Gastroesophageal sphincter (tissue), 4 donors: ENCODE data around the gene CPA5. TPM values are rescaled to one million over a fixed set of nuclear protein-coding genes. Genes with fewer than 3 reads are reported as not detected.
"Not testable (repeated sequence)": the region's sequence is repeated elsewhere in the genome, so short reads cannot be mapped to it uniquely, and the experiment has no call there.

Experiments used
- ATAC-seq: fragments of 150-250 bp; one replicate; pipeline ENCODE4 v1.9.1; 2016; ENCODE audit warnings: mild to moderate bottlenecking, moderate library complexity
- H3K27ac ChIP-seq, 4 donors: fragments of 200-600 bp; sonication (generic) in 3 of 4; 1 replicate in 3 of 4; 2 replicates in 1 of 4; pipeline ENCODE4 v1.5.1; 2016 to 2019
- H3K27me3 ChIP-seq: fragments of 200-600 bp; sonication (generic); one replicate; pipeline ENCODE4 v1.5.1; 2019
- H3K36me3 ChIP-seq, 2 donors: fragments of 200-600 bp; sonication (generic); one replicate each; pipeline ENCODE4 v1.5.1; 2019; ENCODE audit warnings: control low read depth in 1 of 2
- H3K4me1 ChIP-seq, 3 donors: fragments of 200-600 bp; sonication (generic); 1 replicate in 2 of 3; 2 replicates in 1 of 3; pipeline ENCODE4 v1.5.1; 2016 to 2019; ENCODE audit warnings: control low read depth in 2 of 3
- H3K4me3 ChIP-seq, 2 donors: fragments of 200-600 bp; sonication (generic); one replicate each; pipeline ENCODE4 v1.5.1; 2019; ENCODE audit warnings: mild to moderate bottlenecking in 1 of 2, moderate library complexity in 1 of 2
- H3K9me3 ChIP-seq, 3 donors: fragments of 200-600 bp; sonication (generic); one replicate each; pipeline ENCODE4 v1.5.1; 2017 to 2019; ENCODE audit warnings: control low read depth in 2 of 3
- CTCF ChIP-seq, 4 experiments: fragments of 200-600 bp in 2 of 4; fragments of 450-650 bp in 2 of 4; sonication (generic) in 1 of 4; IDR thresholded peaks; one replicate each; pipeline ENCODE4 v1.5.1; 2017 to 2019; ENCODE audit warnings: antibody characterized with exemption in 4 of 4, mild to moderate bottlenecking in 2 of 4, moderate library complexity in 2 of 4
- EP300 ChIP-seq: sonication (generic); formaldehyde crosslinking; IDR thresholded peaks from one replicate; pipeline ENCODE4 v1.6.1; 2017; ENCODE audit warnings: antibody characterized with exemption, mild to moderate bottlenecking
- POLR2A ChIP-seq, 2 donors: fragments of 450-650 bp; IDR thresholded peaks; one replicate each; pipeline ENCODE4 v1.6.1; 2017; ENCODE audit warnings: antibody characterized with exemption in 2 of 2, mild to moderate bottlenecking in 2 of 2, moderate library complexity in 1 of 2
- POLR2AphosphoS5 ChIP-seq: sonication (generic); formaldehyde crosslinking; IDR thresholded peaks from one replicate; pipeline ENCODE4 v1.6.1; 2017; ENCODE audit warnings: antibody characterized with exemption
- WGBS, 2 donors: methylation state at CpG; one replicate each; pipeline ENCODE4 v1.1.5; 2018; ENCODE audit warnings: low coverage in 1 of 2; 5-methylcytosine and 5-hydroxymethylcytosine counted together
- total RNA-seq, 4 donors: library from RNA; depleted of rRNA; stranded (reverse); fragments of >200 nt; gene quantifications; one replicate each; pipeline ENCODE4 v1.1.0, GENCODE V29; 2016

The CPA5 gene
- total RNA-seq, 4 donors from 2014 or later = not detected

- 86 to 100% methylated on average over 1 of the region's 1 CpG for WGBS, 2 donors
- H3K27me3 ChIP-seq = no peaks in the 10 kb centered on the region
- H3K4me1 ChIP-seq = no peaks in the 10 kb centered on the region
- no peak for ATAC-seq
- H3K9me3 ChIP-seq = no peaks in the 10 kb centered on the region
- TF ChIP-seq POLR2A (IDR thresholded peaks at IDR 0.05) = no peak
- no peak for TF ChIP-seq CTCF (IDR thresholded peaks at IDR 0.05)
- no peak for TF ChIP-seq POLR2AphosphoS5
- TF ChIP-seq EP300 = no peak
- H3K36me3 ChIP-seq = no peaks in the 10 kb centered on the region
- no peak overlapping the region for H3K27ac ChIP-seq
- H3K4me3 ChIP-seq = no peak overlapping the region
Measured at GRCh38 chr7:130319541-130319940, 25.1 kb upstream of the CPA5 start.

GRCh38 chr7:130321542-130322229 is 22.9 kb upstream of the CPA5 start:
- H3K36me3 ChIP-seq, ATAC-seq, H3K27me3 ChIP-seq, H3K4me1 ChIP-seq, H3K9me3 ChIP-seq, H3K27ac ChIP-seq, H3K4me3 ChIP-seq: not testable (repeated sequence)
- WGBS, 2 donors = 83 to 85% methylated on average over 1 to 3 of the region's 3 CpGs

GRCh38 chr7:130322615-130323014 is 22.0 kb upstream of the CPA5 start:
- TF ChIP-seq POLR2A (IDR thresholded peaks at IDR 0.05) (no peak), CTCF (IDR thresholded peaks at IDR 0.05) (no peak), POLR2AphosphoS5 (no peak), EP300 (no peak)
- ATAC-seq = no peak
- Histone ChIP-seq H3K36me3 (no peaks in the 10 kb centered on the region), H3K9me3 (no peaks in the 10 kb centered on the region), H3K27ac (no peak overlapping the region), H3K4me3 (no peak overlapping the region), H3K4me1 (no peaks in the 10 kb centered on the region), H3K27me3 (no peaks in the 10 kb centered on the region)
- WGBS, 2 donors = 98% methylated on average over 7 of the region's 7 CpGs; no CpG with 5 or more reads in 1 of the 2 donors

- Histone ChIP-seq H3K4me3 (no peak overlapping the region), H3K27me3 (no peaks in the 10 kb centered on the region), H3K9me3 (no peaks in the 10 kb centered on the region), H3K36me3 (no peaks in the 10 kb centered on the region), H3K27ac (no peak overlapping the region), H3K4me1 (no peaks in the 10 kb centered on the region)
- no peak for TF ChIP-seq EP300
- no peak for TF ChIP-seq POLR2A (IDR thresholded peaks at IDR 0.05)
- TF ChIP-seq POLR2AphosphoS5 = no peak
- TF ChIP-seq CTCF (IDR thresholded peaks at IDR 0.05) = no peak
- ATAC-seq = no peak
- 85 to 100% methylated on average over 1 to 10 of the region's 10 CpGs for WGBS, 2 donors
Measured at GRCh38 chr7:130324306-130324943, 20.2 kb upstream of the CPA5 start.

- Histone ChIP-seq H3K27me3 (no peaks in the 10 kb centered on the region), H3K27ac (no peak overlapping the region), H3K36me3 (no peaks in the 10 kb centered on the region), H3K4me1 (no peaks in the 10 kb centered on the region), H3K9me3 (no peaks in the 10 kb centered on the region), H3K4me3 (no peak overlapping the region)
- ATAC-seq = no peak
- TF ChIP-seq POLR2AphosphoS5 = no peak
- TF ChIP-seq EP300 = no peak
- no peak for TF ChIP-seq CTCF (IDR thresholded peaks at IDR 0.05)
- TF ChIP-seq POLR2A (IDR thresholded peaks at IDR 0.05) = no peak
- WGBS, 2 donors = 83% methylated on average over 1 to 3 of the region's 3 CpGs
Measured at GRCh38 chr7:130329681-130330080, 14.9 kb upstream of the CPA5 start.
